OCI-LY7 (cell line): ENCODE measurements around the gene FSD1L. TPM values are rescaled to one million over a fixed set of nuclear protein-coding genes. Genes with fewer than 3 reads are reported as not detected.

Source experiments
- BruUV-seq: library from RNA; stranded (reverse); fragments of 400-500 nt; replicated peaks from 2 replicates; lab custom pipeline; 2021; lab: Mats Ljungman, UMichigan
- CTCF ChIA-PET: fragments of 300-600 bp; sonication (Branson Sonifier 250); formaldehyde crosslinking; loops from one replicate; lab custom pipeline; 2022; ENCODE audit warnings: antibody characterized with exemption; ENCODE audit not compliant: unreplicated experiment; lab: Charles Lee
- POLR2A ChIA-PET: fragments of 300-600 bp; sonication (Branson Sonifier 250); formaldehyde crosslinking; loops from one replicate; lab custom pipeline; 2022; ENCODE audit warnings: antibody characterized with exemption; lab: Charles Lee
- DNase-seq: peaks from one replicate; pipeline ENCODE4 v3.0.0-alpha.2; 2015; ENCODE audit warnings: low spot score
- H2AFZ ChIP-seq: fragments of 200-600 bp; sonication (generic), shearing (Covaris generic); 2 replicates; pipeline ENCODE4 v1.6.1; 2014; ENCODE audit warnings: mild to moderate bottlenecking, antibody characterized with exemption, low read length, moderate library complexity
- H3K27ac ChIP-seq: fragments of 200-600 bp; sonication (generic); 2 replicates; pipeline ENCODE4 v1.5.1; 2014; ENCODE audit warnings: mixed run types, low read depth, mild to moderate bottlenecking, moderate library complexity, low read length, inconsistent platforms; ENCODE audit not compliant: poor library complexity, severe bottlenecking
- H3K36me3 ChIP-seq: fragments of 200-600 bp; sonication (generic); 2 replicates; pipeline ENCODE4 v1.6.1; 2014; ENCODE audit warnings: mild to moderate bottlenecking, antibody characterized with exemption, low read length, moderate library complexity, mixed read lengths; ENCODE audit not compliant: insufficient read depth
- H3K4me1 ChIP-seq: fragments of 200-600 bp; sonication (generic); 2 replicates; pipeline ENCODE4 v1.5.1; 2014; ENCODE audit warnings: mild to moderate bottlenecking, low read length; ENCODE audit not compliant: insufficient read depth, poor library complexity, severe bottlenecking
- H3K4me2 ChIP-seq: fragments of 200-600 bp; sonication (generic); 2 replicates; pipeline ENCODE4 v1.6.1; 2014; ENCODE audit warnings: mild to moderate bottlenecking, low read length
- H3K4me3 ChIP-seq: fragments of 200-600 bp; sonication (generic); 2 replicates; pipeline ENCODE4 v1.5.1; 2014; ENCODE audit warnings: mild to moderate bottlenecking, low read depth, low read length; ENCODE audit not compliant: poor library complexity, severe bottlenecking
- H3K79me2 ChIP-seq: fragments of 200-600 bp; sonication (generic); 2 replicates; pipeline ENCODE4 v1.6.1; 2016; ENCODE audit warnings: low read depth, mild to moderate bottlenecking, low read length, moderate library complexity, mixed read lengths; ENCODE audit not compliant: insufficient read depth
- H3K9me2 ChIP-seq: fragments of 200-600 bp; sonication (generic); 2 replicates; pipeline ENCODE4 v1.6.1; 2016; ENCODE audit warnings: mild to moderate bottlenecking, low read length, mixed read lengths; ENCODE audit not compliant: insufficient read depth
- H3K9me3 ChIP-seq: fragments of 200-600 bp; sonication (generic); 2 replicates; pipeline ENCODE4 v1.6.1; 2014; ENCODE audit warnings: mild to moderate bottlenecking, mixed run types, low read length, mixed read lengths
- H4K20me1 ChIP-seq: fragments of 200-600 bp; sonication (generic); 2 replicates; pipeline ENCODE4 v1.6.1; 2014; ENCODE audit warnings: mild to moderate bottlenecking, antibody characterized with exemption, low read length, moderate library complexity, mixed read lengths; ENCODE audit not compliant: insufficient read depth
- CTCF ChIP-seq: fragments of 200-600 bp; sonication (generic); conservative IDR thresholded peaks from 2 replicates; pipeline ENCODE4 v1.5.1; 2014; ENCODE audit warnings: mild to moderate bottlenecking, antibody characterized with exemption, low read length, moderate library complexity, mixed read lengths
- EZH2phosphoT487 ChIP-seq: fragments of 200-600 bp; sonication (generic); IDR thresholded peaks from 2 replicates; pipeline ENCODE4 v1.6.1; 2018; ENCODE audit warnings: low read depth, borderline replicate concordance, mild to moderate bottlenecking, mixed run types, antibody characterized with exemption, low read length, moderate library complexity, mixed read lengths
- intact Hi-C: fragments of 100-400 bp; cut with micrococcal nuclease; formaldehyde crosslinking; loops from one replicate; pipeline ENCODE4 v1.10.0; 2022; ENCODE audit not compliant: unreplicated experiment
- total RNA-seq, 2 experiments: library from RNA; depleted of rRNA in 1 of 2; stranded (reverse); fragments of >200 nt in 1 of 2; shearing (Covaris generic) in 1 of 2; gene quantifications; 2 replicates each; pipeline ENCODE4 v1.2.3, GENCODE V29; 2014 to 2022

The FSD1L gene
- total RNA-seq, 2 experiments from 2014 or later, result 4.4 to 7.9 TPM

GRCh38 chr9:105508530-105508929 lies 60.7 kb downstream of the FSD1L start:
- Histone ChIP-seq H3K4me3 (no peak overlapping the region), H3K4me1 (no peaks in the 10 kb centered on the region), H3K4me2 (no peak overlapping the region), H3K9me3 (no peaks in the 10 kb centered on the region), H3K79me2 (no peaks in the 10 kb centered on the region), H3K9me2 (no peaks in the 10 kb centered on the region), H2AFZ (no peak overlapping the region), H3K27ac (no peak overlapping the region), H4K20me1 (no peaks in the 10 kb centered on the region), H3K36me3 (no peaks in the 10 kb centered on the region)
- BruUV-seq, result no TSS peak
- intact Hi-C loops, result no loop called here
- TF ChIP-seq EZH2phosphoT487 (no peak), CTCF (no peak)
- ChIA-PET CTCF (no interaction called here), POLR2A (no interaction called here)
- DNase-seq, result no peak

GRCh38 chr9:105510024-105510423 lies 62.2 kb downstream of the FSD1L start:
- POLR2A ChIA-PET, result no interaction called here
- no TSS peak for BruUV-seq

More at GRCh38 chr9:105510024-105510423, 62.2 kb downstream of the FSD1L start:
- no peaks in the 10 kb centered on the region for H3K9me2 ChIP-seq
- CTCF ChIA-PET, result no interaction called here
- intact Hi-C loops, result no loop called here
- TF ChIP-seq CTCF (no peak), EZH2phosphoT487 (no peak)
- no peak overlapping the region for H3K27ac ChIP-seq
- H3K4me3 ChIP-seq, result no peak overlapping the region
- H3K9me3 ChIP-seq, result no peaks in the 10 kb centered on the region
- no peaks in the 10 kb centered on the region for H3K36me3 ChIP-seq
- H3K79me2 ChIP-seq, result no peaks in the 10 kb centered on the region
- no peaks in the 10 kb centered on the region for H4K20me1 ChIP-seq
- H3K4me1 ChIP-seq, result no peaks in the 10 kb centered on the region
- no peak overlapping the region for H2AFZ ChIP-seq
- DNase-seq, result no peak
- H3K4me2 ChIP-seq, result no peak overlapping the region
